PFSK-1 (cell line): ENCODE measurements around the gene CARHSP1.

Experiments used
- FOXP2 ChIP-seq: optimal IDR thresholded peaks from 2 replicates; pipeline ENCODE3; 2011; ENCODE audit warnings: borderline replicate concordance, control low read depth, inconsistent platforms; ENCODE audit not compliant: insufficient read depth; ENCODE audit errors: extremely low read length, extremely low read depth
- POLR2AphosphoS5 ChIP-seq: IDR thresholded peaks from 2 replicates; pipeline ENCODE4 v1.6.1; 2012; ENCODE audit warnings: low read depth, mild to moderate bottlenecking, control low read depth, low read length, moderate library complexity
- REST ChIP-seq, 2 experiments: IDR thresholded peaks; 2 replicates each; pipeline versions ENCODE4 v1.6.1 to v1.8.0; 2011 to 2012; ENCODE audit warnings: low read depth in 2 of 2, low read length in 2 of 2, control low read depth in 1 of 2, inconsistent platforms in 1 of 2, mild to moderate bottlenecking in 1 of 2, moderate library complexity in 1 of 2; ENCODE audit not compliant: insufficient read depth in 1 of 2
- SIN3A ChIP-seq: IDR thresholded peaks from 2 replicates; pipeline ENCODE4 v1.6.1; 2012; ENCODE audit warnings: mild to moderate bottlenecking, low read length, moderate library complexity, borderline replicate concordance; ENCODE audit not compliant: insufficient read depth
- TAF1 ChIP-seq: IDR thresholded peaks from 2 replicates; pipeline ENCODE4 v1.6.1; 2012; ENCODE audit warnings: low read length, control low read depth, borderline replicate concordance; ENCODE audit not compliant: insufficient read depth

CARHSP1 gene

GRCh38 chr16:8816967-8817655 lies 51.7 kb downstream of the CARHSP1 start:
- TF ChIP-seq FOXP2: no peak
- no peak for TF ChIP-seq SIN3A
- no peak for TF ChIP-seq POLR2AphosphoS5
- TF ChIP-seq REST (IDR thresholded peaks at IDR 0.05; ENCODE audit: insufficient read depth in 1 of 2, low read depth in 2 of 2, low read length in 2 of 2): no peak
- no peak for TF ChIP-seq TAF1

- no peak for TF ChIP-seq TAF1
- no peak for TF ChIP-seq FOXP2
- TF ChIP-seq REST (IDR thresholded peaks at IDR 0.05; ENCODE audit: insufficient read depth in 1 of 2, low read depth in 2 of 2, low read length in 2 of 2): no peak
- no peak for TF ChIP-seq SIN3A
- TF ChIP-seq POLR2AphosphoS5: no peak
These were observed 54.6 kb downstream of the CARHSP1 start for GRCh38 chr16:8814095-8814806.

DNA sequence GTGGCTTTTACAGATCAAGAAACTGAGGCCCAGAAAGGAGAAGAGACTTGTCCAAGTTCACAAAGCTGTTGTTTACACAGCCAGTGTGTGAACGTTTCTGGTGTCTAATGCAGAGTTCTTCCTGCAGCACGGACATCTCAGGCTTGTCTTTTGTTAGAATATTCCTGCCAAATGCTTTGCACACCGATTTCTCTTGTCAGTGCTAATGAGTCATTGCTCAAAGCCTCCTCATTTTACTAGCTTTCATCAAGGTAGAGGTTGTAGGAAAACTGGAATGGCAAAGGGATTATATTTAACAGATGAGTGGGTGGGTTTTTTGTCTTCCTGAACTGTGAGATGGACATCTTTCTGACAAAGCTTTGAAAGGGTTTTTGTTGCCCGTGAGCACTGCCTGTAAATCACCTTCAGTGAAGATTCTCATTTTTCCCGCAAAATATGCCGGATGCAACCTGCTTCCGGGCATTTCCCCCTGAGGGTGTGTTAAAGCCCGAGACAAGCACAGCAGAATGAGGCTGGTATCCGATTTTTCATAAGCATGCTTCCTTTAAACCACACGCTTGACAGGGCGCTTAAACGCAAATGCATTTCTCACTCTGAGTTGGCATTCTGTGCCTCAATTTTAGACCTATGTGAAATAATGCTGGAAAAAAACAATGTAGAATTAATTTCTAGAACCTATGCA lies 56.5 kb downstream of the CARHSP1 start:
- TF ChIP-seq FOXP2: no peak
- no peak for TF ChIP-seq SIN3A
- TF ChIP-seq TAF1: no peak
- no peak for TF ChIP-seq POLR2AphosphoS5
- TF ChIP-seq REST (IDR thresholded peaks at IDR 0.05; ENCODE audit: insufficient read depth in 1 of 2, low read depth in 2 of 2, low read length in 2 of 2): no peak

DNA sequence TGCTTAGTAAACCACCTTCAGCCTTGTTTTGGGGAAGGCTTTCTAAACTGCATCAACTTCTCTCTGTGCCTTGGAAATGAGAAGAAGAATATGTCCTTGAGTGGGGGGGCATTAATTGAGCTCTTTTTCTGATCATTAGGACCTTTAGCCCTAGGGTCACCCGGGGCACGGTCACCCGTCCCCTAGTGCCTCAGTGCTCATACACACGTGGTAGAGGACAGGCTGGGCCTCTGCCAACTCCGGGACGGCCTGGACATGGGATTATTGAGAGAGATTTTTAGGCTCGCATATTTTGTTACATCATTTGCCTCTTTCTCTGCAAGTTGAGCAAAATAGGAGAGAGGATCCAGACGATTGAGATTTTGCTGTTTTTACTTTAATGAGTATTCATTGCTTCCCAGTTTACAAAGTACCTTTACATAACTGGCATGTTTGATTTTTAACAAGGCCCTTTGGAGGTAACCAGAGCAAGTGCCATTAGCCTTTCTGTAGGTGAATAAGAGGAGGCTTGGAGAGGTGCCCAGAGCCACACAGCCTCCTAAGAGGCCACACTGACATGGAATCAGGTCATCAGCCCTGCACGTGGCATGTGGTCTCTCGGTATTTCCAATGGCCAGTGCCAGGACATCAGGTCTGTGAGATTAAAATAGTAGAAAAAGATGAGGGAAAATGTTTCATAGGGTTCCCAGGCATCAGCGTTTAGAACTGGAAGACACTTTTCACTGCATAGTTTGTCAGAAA lies 60.0 kb downstream of the CARHSP1 start:
- no peak for TF ChIP-seq FOXP2
- TF ChIP-seq REST (IDR thresholded peaks at IDR 0.05; ENCODE audit: insufficient read depth in 1 of 2, low read depth in 2 of 2, low read length in 2 of 2): no peak
- no peak for TF ChIP-seq POLR2AphosphoS5
- TF ChIP-seq TAF1: no peak
- no peak for TF ChIP-seq SIN3A
